ENCODE measurements around the gene WDR64.
A peak's percentile ranks its signal among the peaks of the same experiment; 100 is the strongest.

The WDR64 gene

GRCh38 chr1:241846375-241846774 lies 194.3 kb downstream of the WDR64 start:
- no peak for DNase-seq

GRCh38 chr1:241846862-241847539 lies 194.9 kb downstream of the WDR64 start:
- no peak for DNase-seq

- no peak for DNase-seq
Observed at GRCh38 chr1:241847540-241847795, 195.4 kb downstream of the WDR64 start.

GRCh38 chr1:241847796-241848685 lies 196.0 kb downstream of the WDR64 start, which contains the start of gene EXO1:
Gene EXO1 (plus strand): TSS chr1:241848204. CDS start chr1:241850426, 2,222 bp downstream.
- DNase-seq, result peak; percentile 89

GRCh38 chr1:241848686-241849344 lies 196.7 kb downstream of the WDR64 start:
- no peak for DNase-seq

- DNase-seq, result no peak
Observed at GRCh38 chr1:241849345-241849695, 197.2 kb downstream of the WDR64 start.

All from T1000 (cell line).